Myocyte (in vitro differentiated cells): ENCODE results near the gene ALKBH2. TPM values are rescaled to one million over a fixed set of nuclear protein-coding genes. Genes with fewer than 3 reads are reported as not detected.

ENCODE experiments used
- DNase-seq: peaks from one replicate; pipeline ENCODE4 v3.0.0-alpha.2; 2012; ENCODE audit warnings: low read depth
- polyA plus RNA-seq: library from polyadenylated mRNA; unstranded; fragments of >200 nt; gene quantifications from one replicate; pipeline ENCODE4 v1.2.1, GENCODE V29; 2012; ENCODE audit warnings: missing spikeins
- total RNA-seq: library from RNA; depleted of rRNA; stranded (reverse); fragments of >200 nt; gene quantifications from 2 replicates; pipeline ENCODE4 v1.2.3, GENCODE V29; 2014

The ALKBH2 gene
- 9.3 and 16.1 TPM in 2 replicates for total RNA-seq
- polyA plus RNA-seq = 19.2 TPM

- DNase-seq = peak; percentile 93
Measured at GRCh38 chr12:109093022-109093918, at the start of gene ALKBH2. TSS of gene ALKBH2 (minus strand) at chr12:109093472. CDS start at chr12:109092786, 686 bp downstream.

DNA sequence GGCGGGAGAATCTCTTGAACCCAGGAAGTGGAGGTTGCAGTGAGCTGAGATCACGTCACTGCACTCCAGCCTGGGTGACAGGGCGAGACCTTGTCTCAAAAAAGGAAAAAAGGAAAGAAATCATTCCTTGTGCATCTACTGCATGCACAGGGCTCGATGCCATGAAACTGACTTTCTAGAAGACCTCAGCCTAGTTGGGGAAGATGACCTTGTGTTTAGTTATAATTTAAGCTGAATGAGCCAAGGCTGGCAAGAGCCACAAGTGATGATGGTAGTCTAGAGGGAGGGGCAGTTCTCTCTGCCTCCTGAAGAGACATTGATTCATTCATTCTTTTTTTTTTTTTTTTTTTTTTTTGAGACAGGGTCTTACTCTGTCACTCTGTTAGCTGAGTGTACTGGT lies 47.3 kb upstream of the ALKBH2 start:
- no peak for DNase-seq

- no peak for DNase-seq
Measured at GRCh38 chr12:109139791-109140190, 46.5 kb upstream of the ALKBH2 start.

DNA sequence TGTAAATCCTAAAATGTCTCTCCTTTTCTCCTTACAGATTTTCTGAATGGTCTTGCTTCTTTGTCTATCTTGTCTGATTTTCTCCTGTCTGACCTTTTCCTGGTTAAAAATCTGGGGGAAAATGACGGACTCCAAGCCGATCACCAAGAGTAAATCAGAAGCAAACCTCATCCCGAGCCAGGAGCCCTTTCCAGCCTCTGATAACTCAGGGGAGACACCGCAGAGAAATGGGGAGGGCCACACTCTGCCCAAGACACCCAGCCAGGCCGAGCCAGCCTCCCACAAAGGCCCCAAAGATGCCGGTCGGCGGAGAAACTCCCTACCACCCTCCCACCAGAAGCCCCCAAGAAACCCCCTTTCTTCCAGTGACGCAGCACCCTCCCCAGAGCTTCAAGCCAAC lies 46.1 kb upstream of the ALKBH2 start:
- no peak for DNase-seq

- DNase-seq = no peak
Measured at GRCh38 chr12:109137055-109137454, 43.8 kb upstream of the ALKBH2 start.

DNA sequence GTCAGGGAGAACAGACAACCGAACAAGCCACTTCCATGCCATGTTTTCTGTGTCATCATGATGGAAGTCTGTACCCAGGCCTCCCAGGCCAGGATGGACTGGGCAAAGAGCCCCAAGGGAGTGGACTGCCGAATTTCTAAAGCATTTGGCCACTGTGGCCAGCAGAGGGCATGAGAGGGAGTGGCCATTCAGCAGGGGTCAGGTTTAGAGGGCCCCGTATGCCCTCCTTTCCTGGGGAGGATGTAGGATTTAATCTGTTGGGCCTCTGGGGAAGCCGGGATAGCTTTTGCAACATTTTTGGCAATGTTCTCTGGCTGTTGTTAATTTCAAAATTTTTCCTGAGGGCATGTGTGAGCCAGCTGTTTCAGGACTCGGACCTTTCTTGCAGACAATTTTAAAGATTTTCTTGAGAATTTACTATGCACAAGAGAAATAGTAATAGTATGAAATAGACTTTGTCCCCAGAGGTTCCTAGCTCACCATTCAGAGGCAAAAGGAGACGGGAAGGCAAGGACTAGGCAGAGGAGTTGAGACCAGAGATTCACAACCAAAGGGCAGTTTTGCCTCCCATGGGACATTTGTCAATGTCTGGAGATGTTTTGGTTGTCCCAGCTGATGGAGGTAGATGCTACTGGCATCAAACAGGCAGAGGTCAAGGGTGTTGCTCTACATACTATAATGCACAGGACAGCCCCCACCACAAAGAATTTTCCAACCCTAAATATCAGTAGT lies 41.1 kb upstream of the ALKBH2 start:
- DNase-seq = peak; percentile 81

- peak; percentile 98 for DNase-seq
Measured at GRCh38 chr12:109131154-109132050, 38.1 kb upstream of the ALKBH2 start.

DNA sequence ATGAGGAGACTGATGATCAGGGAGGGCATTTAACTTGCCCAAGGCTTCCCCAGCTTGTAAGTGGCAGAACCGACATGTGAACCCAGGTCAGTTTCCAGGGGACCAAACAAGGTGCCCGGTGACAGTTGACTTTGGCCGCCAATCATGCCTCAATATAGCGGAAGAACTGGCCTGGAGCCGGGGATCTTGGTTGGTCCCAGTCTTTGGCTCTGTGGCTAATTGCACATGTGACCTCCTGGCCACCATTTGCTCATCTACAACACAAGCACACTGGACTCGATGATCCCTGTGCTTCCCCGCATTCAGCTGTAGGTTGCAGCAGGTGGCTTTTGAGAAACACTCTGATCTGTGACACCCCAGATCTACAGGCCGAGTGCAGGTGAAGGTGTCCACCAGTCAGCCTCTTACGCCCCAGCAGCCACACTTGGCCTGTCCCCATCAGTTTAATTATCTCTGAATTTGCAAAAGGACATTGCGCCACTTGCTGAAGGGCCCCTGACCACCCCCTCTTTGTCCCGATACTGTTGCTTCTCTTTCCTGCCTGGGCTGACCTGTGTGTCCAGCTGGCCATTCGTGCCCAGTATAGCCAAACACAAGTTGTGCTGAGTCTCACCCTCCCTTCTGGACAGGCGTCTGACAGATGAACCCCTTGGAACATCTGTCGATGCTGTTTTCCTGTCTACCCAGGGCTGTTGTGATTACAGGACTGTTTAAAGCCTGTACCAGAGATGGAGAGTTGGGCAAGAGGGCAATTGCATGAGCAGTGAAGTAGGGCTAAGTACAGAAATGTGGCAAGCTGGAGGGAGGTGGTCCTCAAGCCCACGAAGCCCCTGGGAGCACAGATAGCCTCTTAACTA lies 37.3 kb upstream of the ALKBH2 start:
- DNase-seq = peak; percentile 80

DNA sequence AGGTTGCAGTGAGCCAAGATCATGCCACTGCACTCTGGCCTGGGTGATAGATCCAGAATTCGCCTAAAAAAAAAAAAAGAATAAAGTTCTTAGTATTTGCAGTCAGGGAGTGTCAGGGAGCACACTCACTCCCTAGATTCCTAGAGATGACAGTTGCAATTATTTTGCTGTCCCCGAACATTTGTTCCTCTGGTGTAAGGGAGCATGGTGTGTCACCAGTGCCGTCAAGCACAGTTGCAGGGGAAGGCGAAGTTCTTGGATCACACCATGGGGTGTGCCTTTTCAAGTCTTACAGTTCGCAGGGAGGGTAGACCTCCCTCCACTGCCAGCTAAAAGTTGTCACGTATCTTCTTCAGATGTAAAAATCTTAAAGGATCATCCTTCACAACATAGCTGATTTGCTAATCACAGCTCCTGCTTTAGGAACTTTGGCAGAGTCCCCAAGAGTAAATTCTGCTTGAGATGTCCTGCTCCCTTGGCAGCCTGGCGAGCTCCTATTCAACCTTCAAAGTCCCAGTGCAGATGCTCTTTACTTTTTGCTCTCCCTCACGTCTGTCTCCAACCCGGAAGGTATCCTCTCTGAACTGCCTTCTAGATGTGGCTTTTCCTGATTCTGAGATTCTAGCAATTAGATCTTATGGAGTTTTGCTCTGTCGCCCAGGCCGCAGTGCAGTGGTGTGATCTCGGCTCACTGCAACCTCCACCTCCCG lies 34.4 kb upstream of the ALKBH2 start:
- peak; percentile 58 for DNase-seq

- DNase-seq = no peak
Measured at GRCh38 chr12:109126784-109127183, 33.5 kb upstream of the ALKBH2 start.

DNA sequence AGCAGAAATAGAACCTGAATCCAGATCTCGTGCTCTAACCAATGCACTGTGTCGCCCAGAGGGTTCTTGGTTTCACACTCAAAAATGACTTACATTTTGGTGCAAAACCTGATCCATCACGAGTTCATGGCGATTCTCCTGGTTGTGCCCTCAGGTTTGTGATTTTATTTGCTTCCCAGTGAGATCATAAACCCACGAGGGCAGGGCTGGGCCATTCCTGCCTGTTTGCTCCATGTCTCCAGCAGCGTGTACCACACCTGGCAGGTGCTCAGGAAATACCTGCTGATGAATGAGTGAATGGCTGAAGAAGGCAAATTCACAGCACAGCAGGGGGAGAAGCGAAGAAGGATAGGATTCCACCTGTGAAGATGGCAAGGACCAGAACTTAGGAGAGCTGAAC lies 32.5 kb upstream of the ALKBH2 start:
- no peak for DNase-seq

DNA sequence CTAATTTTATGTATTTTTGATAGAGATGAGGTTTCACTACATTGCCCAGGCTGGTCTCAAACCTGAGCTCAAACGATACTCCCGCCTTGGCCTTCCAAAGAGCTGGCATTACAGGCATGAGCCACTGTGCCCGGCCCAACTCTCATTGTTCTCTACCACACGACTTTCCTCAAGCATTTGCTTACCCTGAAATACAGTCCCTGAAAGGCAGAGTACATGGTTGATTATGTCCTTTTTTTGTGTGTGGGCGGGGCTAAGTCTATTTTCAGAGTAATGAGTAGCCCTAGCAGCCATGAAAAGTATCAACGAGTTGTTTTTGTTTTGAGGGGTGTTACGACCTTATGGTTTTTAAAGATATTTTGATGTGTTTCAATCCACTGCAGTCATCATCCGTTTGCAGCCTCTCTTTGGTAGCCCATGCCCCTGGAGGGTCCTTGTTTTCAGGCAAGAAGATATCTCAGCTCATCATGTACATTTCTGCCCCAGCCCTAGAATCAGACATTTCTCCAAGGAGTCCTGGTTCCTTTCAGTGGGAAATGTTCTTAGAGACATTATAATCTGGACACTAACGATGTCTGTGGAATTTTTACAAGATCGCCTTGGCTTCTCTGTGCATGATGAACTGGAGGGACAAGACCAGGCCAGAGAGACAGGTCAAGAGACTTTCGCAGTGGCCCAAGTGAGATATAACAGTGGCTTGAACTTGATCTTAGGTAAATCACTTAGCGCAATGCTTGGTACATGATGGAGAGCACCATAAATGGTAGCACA lies 31.8 kb upstream of the ALKBH2 start:
- peak; percentile 42 for DNase-seq

GRCh38 chr12:109121346-109121880 lies 28.1 kb upstream of the ALKBH2 start:
- DNase-seq = no peak

- DNase-seq = no peak
Measured at GRCh38 chr12:109120557-109120956, 27.3 kb upstream of the ALKBH2 start.

DNA sequence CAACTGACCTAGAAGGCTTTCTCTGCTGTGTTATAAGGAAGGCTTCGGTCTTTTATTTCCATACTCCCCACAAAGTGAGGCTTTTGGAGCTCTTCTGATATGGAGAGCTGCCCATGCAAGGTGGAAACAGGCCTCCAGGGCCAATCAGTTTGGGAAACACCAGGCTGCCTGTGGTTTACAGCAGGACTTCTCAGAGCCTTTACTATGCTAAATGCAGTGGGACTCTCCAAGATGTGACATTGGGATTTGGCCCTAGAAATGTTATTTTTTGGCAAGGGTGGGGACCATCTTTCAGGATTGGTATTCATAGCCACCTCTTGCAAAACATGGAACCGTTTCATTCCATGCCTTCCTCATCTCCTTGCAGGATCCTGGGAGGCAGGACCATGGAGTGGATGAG lies 26.8 kb upstream of the ALKBH2 start:
- no peak for DNase-seq

GRCh38 chr12:109116611-109116949 lies 23.3 kb upstream of the ALKBH2 start:
- DNase-seq = no peak

DNA sequence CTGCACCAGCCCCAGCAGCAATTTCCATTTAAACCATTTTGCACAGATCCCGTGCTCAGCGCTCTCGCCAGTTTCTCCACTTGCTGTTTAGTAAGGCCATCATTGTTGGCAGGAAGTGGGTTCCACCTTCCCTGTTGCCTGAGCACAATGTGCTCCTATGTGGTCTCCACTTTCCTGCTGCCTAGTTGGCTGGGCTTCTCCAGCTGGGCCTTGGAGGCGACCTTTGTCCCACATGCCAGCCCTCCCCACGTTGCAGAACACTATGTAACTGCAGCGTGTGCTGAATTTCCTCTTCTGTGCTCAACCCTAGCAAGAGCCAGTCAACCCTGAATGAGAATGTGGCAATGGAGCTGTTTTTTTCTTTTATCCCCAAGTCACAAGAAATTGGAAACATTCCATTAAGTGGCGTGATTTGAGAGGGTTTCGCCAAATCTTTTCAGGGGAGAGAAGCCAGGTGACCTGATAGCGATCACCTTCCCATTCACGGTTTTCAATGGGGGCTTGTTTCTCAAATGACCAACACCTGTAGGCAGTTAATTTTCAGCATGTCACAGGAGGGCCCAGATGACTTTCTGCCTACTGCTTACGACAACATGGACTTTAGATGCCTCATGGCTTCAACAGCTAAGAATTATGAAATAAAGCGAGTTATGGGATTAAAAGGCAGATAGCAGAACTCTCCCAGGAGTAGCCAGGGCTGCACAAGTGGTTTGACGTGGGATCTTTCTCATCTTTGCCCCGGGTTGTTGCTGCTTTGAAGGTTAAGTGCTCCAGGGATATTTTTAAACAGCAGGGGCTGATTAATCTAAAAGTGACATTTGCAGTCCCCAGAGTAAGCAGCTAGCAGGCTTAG lies 22.7 kb upstream of the ALKBH2 start, which contains the start of gene ACACB:
Gene ACACB, plus strand, starts transcription at position 830 of the 853 bp plus-strand sequence. CDS start 22,819 bp downstream, outside the sequence.
- DNase-seq = no peak

GRCh38 chr12:109115404-109115757 lies 22.1 kb upstream of the ALKBH2 start:
- no peak for DNase-seq
